Hepatocyte (in vitro differentiated cells): ENCODE measurements around the gene AMFR.

ENCODE experiments used
- CTCF ChIP-seq: fragments of 200-600 bp; sonication (generic); IDR thresholded peaks from 2 replicates; pipeline ENCODE4 v1.5.1; 2016; ENCODE audit warnings: antibody characterized with exemption, mild to moderate bottlenecking; ENCODE audit not compliant: poor library complexity
- EZH2 ChIP-seq: fragments of 200-600 bp; sonication (generic); IDR thresholded peaks from 2 replicates; pipeline ENCODE4 v1.6.1; 2016; ENCODE audit warnings: antibody characterized with exemption, mild to moderate bottlenecking, borderline replicate concordance
- EZH2phosphoT487 ChIP-seq: fragments of 200-600 bp; sonication (generic); IDR thresholded peaks from one replicate; pipeline ENCODE4 v1.6.1; 2018; ENCODE audit warnings: antibody characterized with exemption, mild to moderate bottlenecking, low read depth, moderate library complexity; ENCODE audit not compliant: unreplicated experiment, severe bottlenecking

- TF ChIP-seq CTCF (no peak), EZH2phosphoT487 (no peak), EZH2 (no peak)
These were observed 32.7 kb upstream of the AMFR start for GRCh38 chr16:56457927-56458470.
